Erythroblast (primary cell): Measurements from ENCODE around the gene HBE1.

ENCODE experiments used
- GATA1 ChIP-seq: IDR thresholded peaks from 2 replicates; pipeline ENCODE4 v1.6.1; 2011; ENCODE audit warnings: low read depth, mild to moderate bottlenecking, control low read depth, low read length, moderate library complexity
- POLR2A ChIP-seq: IDR thresholded peaks from 2 replicates; pipeline ENCODE4 v1.6.1; 2011; ENCODE audit warnings: mild to moderate bottlenecking, low read length

DNA sequence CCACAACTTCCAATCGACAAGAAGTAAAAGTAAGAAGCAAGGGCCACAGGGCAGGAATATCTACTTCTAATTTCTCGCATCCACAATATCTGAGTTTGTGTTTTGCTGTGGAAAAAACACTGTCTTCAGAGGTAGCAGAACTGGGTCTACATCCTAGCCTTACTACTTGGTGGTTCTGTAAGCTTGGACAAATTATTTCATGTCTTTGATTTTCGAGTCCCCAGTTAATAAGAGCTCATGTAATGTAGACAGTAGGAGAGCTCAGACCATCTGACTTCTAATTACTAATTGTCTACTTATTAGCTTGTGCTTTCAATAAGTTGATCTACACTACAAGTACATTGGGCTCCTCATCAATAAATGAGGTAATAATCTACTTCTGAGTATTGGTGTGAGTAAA, 13.3 kb upstream of the HBE1 start:
- TF ChIP-seq POLR2A (no peak), GATA1 (no peak)
